Spinal cord (tissue), 10 donors: Measurements from ENCODE around the gene APOOL. TPM values are rescaled to one million over a fixed set of nuclear protein-coding genes. Genes with fewer than 3 reads are reported as not detected.
"Not testable (repeated sequence)": the region's sequence is repeated elsewhere in the genome, so short reads cannot be mapped to it uniquely, and the experiment has no call there.

Source experiments
- DNase-seq, 6 donors: peaks; one replicate each; pipeline versions ENCODE4 v3.0.0 to v3.0.0-alpha.2; 2013 to 2015; ENCODE audit warnings: low spot score in 6 of 6, low read depth in 4 of 6
- H3K27ac ChIP-seq: one replicate; pipeline ENCODE4 v1.5.1; 2013; ENCODE audit warnings: low read depth, low read length, control low read depth
- H3K27me3 ChIP-seq: one replicate; pipeline ENCODE4 v1.6.1; 2013; ENCODE audit warnings: low read length; ENCODE audit not compliant: control insufficient read depth, insufficient read depth
- H3K36me3 ChIP-seq: one replicate; pipeline ENCODE4 v1.6.1; 2013; ENCODE audit warnings: low read length; ENCODE audit not compliant: control insufficient read depth, insufficient read depth
- H3K4me1 ChIP-seq: one replicate; pipeline ENCODE4 v1.6.1; 2013; ENCODE audit warnings: low read length; ENCODE audit not compliant: control insufficient read depth, insufficient read depth
- H3K4me3 ChIP-seq: one replicate; pipeline ENCODE4 v1.5.1; 2013; ENCODE audit warnings: low read depth, low read length, control low read depth
- H3K9me3 ChIP-seq: one replicate; pipeline ENCODE4 v1.6.1; 2013; ENCODE audit warnings: low read length; ENCODE audit not compliant: control insufficient read depth, insufficient read depth
- WGBS: methylation state at CpG from one replicate; pipeline ENCODE4 v1.1.5; 2013; ENCODE audit warnings: missing lambda C conversion rate; ENCODE audit not compliant: insufficient coverage; 5-methylcytosine and 5-hydroxymethylcytosine counted together
- polyA plus RNA-seq, 2 donors: library from polyadenylated mRNA; unstranded; fragments of 120-200 nt; gene quantifications; one replicate each; pipeline ENCODE4 v1.2.1, GENCODE V29; 2013; ENCODE audit not compliant: insufficient read length in 2 of 2
- total RNA-seq, 2 donors: library from RNA; depleted of rRNA in 1 of 2; stranded (reverse); fragments of 120-200 nt in 1 of 2; fragments of >200 nt in 1 of 2; gene quantifications; one replicate each; pipeline versions ENCODE4 v1.2.3 to v1.2.4, GENCODE V29; 2013 to 2014
- donor health status: healthy.

Gene APOOL
- total and polyA plus RNA-seq, 4 donors: 14.5 to 21.3 (median 20.0) TPM

DNA sequence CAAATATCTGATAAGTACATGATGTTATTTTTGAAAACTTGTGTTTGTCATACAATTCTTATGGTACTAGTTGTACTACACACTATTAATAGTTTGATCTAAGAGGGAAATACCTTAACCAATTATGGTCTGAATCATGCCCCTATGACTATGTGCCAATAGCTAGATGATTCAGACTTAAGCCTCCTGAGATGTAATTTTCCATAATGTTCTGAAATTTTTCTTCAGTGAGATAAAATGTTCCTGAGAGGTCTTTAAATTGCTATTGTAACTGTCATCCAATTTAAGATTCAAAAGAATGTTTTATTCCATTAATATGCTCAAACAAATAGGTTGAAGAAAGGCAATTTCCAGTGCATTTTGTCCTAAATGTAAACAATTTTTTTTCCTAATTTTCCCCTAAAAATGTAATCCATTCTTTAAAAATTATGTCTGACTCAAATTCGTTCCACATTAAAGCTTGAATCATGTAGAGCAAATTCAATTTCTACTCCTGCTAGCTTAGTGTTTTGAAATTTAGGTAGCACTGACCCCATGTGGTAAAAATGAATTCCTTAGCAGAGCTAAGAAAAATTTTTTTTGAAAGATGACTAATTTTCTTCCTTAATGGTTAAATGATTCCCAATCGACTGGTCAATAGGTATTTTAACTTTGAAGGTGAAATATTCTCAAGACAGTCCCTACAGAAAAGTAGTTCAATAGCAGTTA lies 49.1 kb downstream of the APOOL start:
- WGBS: no CpG with 5 or more reads among the region's 2 CpGs
- Histone ChIP-seq H3K27me3 (no peaks in the 10 kb centered on the region), H3K4me1 (no peaks in the 10 kb centered on the region), H3K9me3 (no peaks in the 10 kb centered on the region), H3K36me3 (no peaks in the 10 kb centered on the region), H3K4me3 (no peak overlapping the region), H3K27ac (no peak overlapping the region)
- DNase-seq: peak in 2 of 6 donors; percentile 18 to 53

DNA sequence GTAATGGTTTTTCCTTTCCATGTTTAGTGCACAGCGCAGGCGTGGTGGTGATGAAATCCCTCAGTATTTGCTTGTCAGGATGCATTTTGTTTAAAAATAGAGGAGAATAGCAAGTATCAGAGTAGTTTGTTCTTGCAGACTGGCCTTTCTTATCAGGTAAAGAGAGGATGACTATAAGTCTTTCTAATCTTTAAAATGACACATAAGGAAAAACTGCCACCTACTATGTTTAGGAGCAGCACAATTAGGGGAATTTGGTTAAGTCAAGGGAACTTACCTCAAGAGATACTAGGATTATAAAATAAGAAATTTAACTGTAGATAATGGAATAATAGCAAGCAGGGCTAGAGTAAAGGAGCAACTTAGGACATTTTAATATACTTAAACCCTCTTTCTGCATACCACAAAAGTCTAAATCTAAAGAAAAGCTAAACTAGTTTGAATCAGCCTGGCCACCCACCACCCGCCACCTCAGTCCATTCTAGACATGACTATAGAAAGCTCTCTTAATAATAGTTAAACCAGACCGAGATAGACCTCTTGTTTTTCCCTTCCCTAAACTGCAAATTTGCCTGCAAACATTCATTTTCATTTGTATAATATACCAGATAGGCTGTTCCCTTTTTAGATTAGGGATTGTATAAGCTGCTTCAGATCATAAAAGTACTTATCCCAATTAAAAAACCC lies 62.0 kb downstream of the APOOL start:
- Histone ChIP-seq H3K27me3 (no peaks in the 10 kb centered on the region), H3K36me3 (no peaks in the 10 kb centered on the region), H3K4me1 (no peaks in the 10 kb centered on the region), H3K9me3 (no peaks in the 10 kb centered on the region), H3K4me3 (no peak overlapping the region), H3K27ac (no peak overlapping the region)
- no peak for DNase-seq
- WGBS: 77% methylated on average over 3 of the region's 4 CpGs

- H3K4me3 ChIP-seq, H3K27ac ChIP-seq, DNase-seq, H3K9me3 ChIP-seq, H3K4me1 ChIP-seq, H3K36me3 ChIP-seq, H3K27me3 ChIP-seq: not testable (repeated sequence)
- no CpG with 5 or more reads among the region's 1 CpG for WGBS
Measured at GRCh38 chrX:85077247-85077646, 73.6 kb downstream of the APOOL start.

DNA sequence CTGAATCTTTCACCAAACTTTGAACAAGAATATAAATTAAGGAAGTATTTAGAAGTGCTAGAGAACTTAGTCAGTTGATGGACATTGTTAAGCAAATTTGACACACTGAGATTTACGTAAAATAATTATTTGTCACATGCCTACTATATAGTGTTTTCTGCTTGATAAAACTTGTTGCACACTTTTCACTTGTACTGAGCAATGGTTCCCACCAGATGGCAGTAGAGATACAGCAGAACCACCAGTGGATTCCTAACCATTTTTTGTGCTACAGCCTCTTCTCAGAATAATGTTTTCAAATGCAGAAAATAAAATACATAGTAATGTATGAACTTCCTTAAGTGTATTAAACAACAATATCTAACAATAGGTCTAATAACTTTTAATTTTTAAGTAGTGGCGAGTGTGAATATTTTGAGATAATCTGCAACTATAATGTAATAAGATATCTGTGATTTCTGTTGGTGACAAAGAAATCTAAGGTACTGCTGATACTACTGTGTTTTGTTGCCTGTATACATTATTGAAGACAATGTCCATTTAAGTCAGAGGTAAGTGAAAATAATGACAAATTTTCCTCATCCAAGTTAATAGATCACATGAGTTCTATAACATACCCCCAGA lies 81.2 kb downstream of the APOOL start:
- Histone ChIP-seq H3K9me3 (no peaks in the 10 kb centered on the region), H3K36me3 (no peaks in the 10 kb centered on the region), H3K27me3 (no peaks in the 10 kb centered on the region), H3K27ac (no peak overlapping the region), H3K4me1 (no peaks in the 10 kb centered on the region), H3K4me3 (no peak overlapping the region)
- no CpG with 5 or more reads among the region's 2 CpGs for WGBS
- peak in 5 of 6 donors; percentile 6 to 68 (median 23) for DNase-seq

GRCh38 chrX:85089321-85089840 lies 85.7 kb downstream of the APOOL start:
- Histone ChIP-seq H3K36me3 (no peaks in the 10 kb centered on the region), H3K4me3 (no peak overlapping the region), H3K27me3 (no peaks in the 10 kb centered on the region), H3K4me1 (no peaks in the 10 kb centered on the region), H3K27ac (no peak overlapping the region), H3K9me3 (no peaks in the 10 kb centered on the region)
- DNase-seq: no peak
- 89% methylated on average over 4 of the region's 5 CpGs for WGBS

DNA sequence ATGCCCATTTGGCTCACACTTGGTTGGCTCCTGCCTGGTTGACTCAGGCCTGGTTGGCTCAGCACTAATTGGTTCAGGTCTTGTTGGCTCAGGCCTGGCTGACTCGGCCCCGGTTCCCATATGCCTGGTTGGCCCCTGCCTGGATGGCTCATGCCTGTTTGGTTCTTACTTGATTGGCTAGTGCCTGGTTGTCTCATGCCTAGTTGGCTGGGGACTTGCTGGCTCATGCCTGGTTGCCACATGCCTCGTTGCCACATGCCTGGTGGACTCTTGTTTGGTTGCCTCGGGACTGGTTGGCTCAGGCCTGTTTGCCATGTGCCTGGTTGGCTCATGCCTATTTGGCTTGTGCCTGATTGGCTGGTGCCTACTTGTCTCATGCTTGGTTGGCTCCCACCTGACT lies 103.7 kb downstream of the APOOL start:
- no peaks in the 10 kb centered on the region for H3K27me3 ChIP-seq
- WGBS: 82% methylated on average over 4 of the region's 4 CpGs
- H3K4me3 ChIP-seq: no peak overlapping the region
- no peaks in the 10 kb centered on the region for H3K9me3 ChIP-seq
- no peak for DNase-seq
- no peaks in the 10 kb centered on the region for H3K36me3 ChIP-seq
- no peaks in the 10 kb centered on the region for H3K4me1 ChIP-seq
- H3K27ac ChIP-seq: no peak overlapping the region

- H3K36me3 ChIP-seq: no peaks in the 10 kb centered on the region
- no peaks in the 10 kb centered on the region for H3K9me3 ChIP-seq
- H3K27ac ChIP-seq: no peak overlapping the region
- H3K4me3 ChIP-seq: no peak overlapping the region
- 80% methylated on average over 2 of the region's 2 CpGs for WGBS
- no peak for DNase-seq
- H3K27me3 ChIP-seq: no peaks in the 10 kb centered on the region
- no peaks in the 10 kb centered on the region for H3K4me1 ChIP-seq
Measured at GRCh38 chrX:85108165-85108564, 104.5 kb downstream of the APOOL start.

DNA sequence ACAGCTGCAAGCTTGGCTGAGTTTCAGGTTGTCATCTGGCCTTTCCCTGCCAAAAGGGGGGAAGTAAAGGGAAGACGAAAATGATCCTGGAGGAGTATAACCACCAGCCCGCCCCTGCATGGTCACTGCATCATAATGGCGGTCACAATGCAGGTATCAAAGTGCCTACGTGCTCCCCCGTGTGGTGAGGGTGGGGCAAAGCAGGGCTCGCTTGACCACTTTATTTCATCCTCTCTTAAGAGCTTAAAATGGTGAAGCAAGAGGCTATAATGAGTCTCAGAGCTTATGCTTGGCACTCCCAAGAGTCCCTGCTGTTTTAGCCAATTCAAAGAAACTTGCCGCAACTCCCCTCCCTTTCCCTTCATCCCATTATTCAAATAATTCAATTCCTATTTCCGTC lies 105.6 kb downstream of the APOOL start:
- H3K4me1 ChIP-seq: no peaks in the 10 kb centered on the region
- H3K27ac ChIP-seq: no peak overlapping the region
- WGBS: 78% methylated on average over 5 of the region's 8 CpGs
- H3K36me3 ChIP-seq: no peaks in the 10 kb centered on the region
- H3K9me3 ChIP-seq: no peaks in the 10 kb centered on the region
- DNase-seq: no peak
- no peaks in the 10 kb centered on the region for H3K27me3 ChIP-seq
- no peak overlapping the region for H3K4me3 ChIP-seq

GRCh38 chrX:85111347-85111746 lies 107.7 kb downstream of the APOOL start:
- Histone ChIP-seq H3K27ac (no peak overlapping the region), H3K36me3 (no peaks in the 10 kb centered on the region), H3K9me3 (no peaks in the 10 kb centered on the region), H3K27me3 (no peaks in the 10 kb centered on the region), H3K4me1 (no peaks in the 10 kb centered on the region), H3K4me3 (no peak overlapping the region)
- WGBS: no CpG with 5 or more reads among the region's 2 CpGs
- peak in 4 of 6 donors; percentile 2 to 42 (median 12) for DNase-seq
